ENCODE data around the gene HSD17B12.

The HSD17B12 gene

DNA sequence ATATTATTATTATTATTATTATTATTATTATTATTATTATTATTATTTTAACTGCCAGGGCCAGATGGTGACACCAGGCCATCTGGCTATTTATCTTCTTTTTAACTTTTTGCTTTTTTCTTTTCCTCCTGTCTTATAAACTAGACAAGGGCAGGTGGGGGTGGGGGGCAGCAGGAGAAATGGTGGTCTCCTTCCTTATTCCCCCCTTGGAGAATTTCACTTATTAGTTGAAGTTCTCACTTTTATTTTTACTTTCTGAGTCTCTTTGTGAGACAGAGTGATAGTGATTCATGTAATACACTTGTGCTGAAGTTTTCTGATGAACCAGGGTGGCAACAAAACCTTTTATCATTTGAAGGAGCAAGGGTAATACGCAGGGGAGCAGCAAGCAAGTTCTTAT lies 103.8 kb downstream of the HSD17B12 start:
- TF ChIP-seq CTCF (IDR thresholded peaks at IDR 0.05; ENCODE audit: insufficient read depth, missing control alignments) = no peak
- FAIRE-seq (no peak), DNase-seq (ENCODE audit: insufficient read length, low spot score) (no peak)

GRCh38 chr11:43784866-43785265 lies 104.3 kb downstream of the HSD17B12 start:
- no peak for DNase-seq (ENCODE audit: insufficient read length, low spot score)
- FAIRE-seq = no peak
- TF ChIP-seq CTCF (IDR thresholded peaks at IDR 0.05; ENCODE audit: insufficient read depth, missing control alignments) = no peak

DNA sequence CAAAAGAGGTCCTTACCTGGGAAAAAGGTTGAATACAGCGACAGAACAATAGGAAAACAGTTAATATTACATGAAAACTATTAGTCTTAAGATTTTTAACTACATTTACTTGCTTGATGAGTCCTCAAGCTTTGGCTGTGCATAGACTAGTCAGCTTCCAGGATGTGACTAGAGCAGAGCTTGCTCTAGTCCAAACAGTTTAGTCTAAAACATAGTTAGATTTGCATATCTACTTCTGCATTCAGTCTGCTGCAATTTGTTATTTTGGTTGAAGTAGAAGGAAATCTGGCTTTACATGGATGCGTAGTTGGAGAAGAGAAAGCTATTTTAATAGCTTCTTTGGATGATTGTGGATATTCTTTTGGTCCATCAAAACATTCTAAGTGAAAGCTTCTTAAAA lies 104.8 kb downstream of the HSD17B12 start:
- FAIRE-seq = no peak
- no peak for TF ChIP-seq CTCF (IDR thresholded peaks at IDR 0.05; ENCODE audit: insufficient read depth, missing control alignments)
- no peak for DNase-seq (ENCODE audit: insufficient read length, low spot score)

GRCh38 chr11:43786016-43786415 lies 105.5 kb downstream of the HSD17B12 start:
- no peak for DNase-seq (ENCODE audit: insufficient read length, low spot score)
- no peak for TF ChIP-seq CTCF (IDR thresholded peaks at IDR 0.05; ENCODE audit: insufficient read depth, missing control alignments)
- no peak for FAIRE-seq

- no peak for FAIRE-seq
- DNase-seq (ENCODE audit: insufficient read length, low spot score) = no peak
- no peak for TF ChIP-seq CTCF (IDR thresholded peaks at IDR 0.05; ENCODE audit: insufficient read depth, missing control alignments)
Measured at GRCh38 chr11:43787824-43788223, 107.3 kb downstream of the HSD17B12 start.

DNA sequence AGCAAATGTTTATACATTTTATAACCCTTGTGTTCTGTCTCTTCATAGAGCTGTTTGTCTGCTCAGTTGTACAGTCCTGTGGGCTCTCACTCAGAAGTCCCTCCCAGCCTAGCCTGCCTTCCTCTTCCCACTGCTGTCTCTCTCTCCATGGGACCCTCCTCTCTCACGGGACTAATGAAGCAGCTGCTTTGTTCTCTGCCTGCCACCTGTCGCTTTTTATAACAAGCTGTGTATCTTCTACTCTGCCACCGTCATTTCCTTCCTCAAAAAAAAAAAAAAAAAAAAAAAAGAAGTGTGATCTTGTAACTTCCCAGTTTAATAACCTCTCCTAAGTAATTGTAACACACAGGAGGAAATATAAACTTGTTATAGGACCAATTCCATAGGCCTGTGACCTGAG lies 107.9 kb downstream of the HSD17B12 start:
- FAIRE-seq (no peak), DNase-seq (ENCODE audit: insufficient read length, low spot score) (no peak)
- no peak for TF ChIP-seq CTCF (IDR thresholded peaks at IDR 0.05; ENCODE audit: insufficient read depth, missing control alignments)

DNA sequence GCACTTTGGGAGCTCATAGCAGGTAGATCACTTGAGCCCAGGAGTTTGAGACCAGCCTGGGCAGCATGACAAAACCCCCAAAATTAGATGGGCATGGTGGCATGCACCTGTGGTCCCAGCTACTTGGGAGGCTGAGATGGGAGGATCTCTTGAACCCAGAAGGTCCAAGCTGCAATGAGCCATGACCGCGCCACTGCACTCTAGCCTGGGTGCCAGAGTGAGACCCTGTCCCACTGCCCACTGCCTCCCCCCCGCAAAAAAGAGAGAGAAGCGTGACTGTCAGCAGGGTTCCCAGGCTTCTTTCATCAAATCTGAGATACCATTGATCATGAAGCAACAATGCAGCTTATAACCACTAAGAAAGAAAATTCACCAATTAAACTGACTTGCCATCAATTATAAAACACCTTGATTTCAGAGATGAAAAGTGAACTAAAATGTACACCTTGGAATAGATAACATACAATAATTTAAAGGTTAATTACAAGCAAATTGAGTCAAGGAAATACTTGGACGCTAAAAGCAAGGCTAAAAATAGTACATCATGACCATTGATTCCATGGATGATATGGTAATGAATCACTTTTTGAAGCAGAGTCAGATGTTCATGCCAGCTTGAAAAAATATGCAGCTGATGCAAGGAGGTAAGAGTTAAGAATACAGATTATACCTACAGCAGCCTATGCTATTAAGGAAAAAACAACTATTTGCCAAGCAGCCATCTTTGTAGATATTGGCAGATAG lies 109.3 kb downstream of the HSD17B12 start:
- DNase-seq (ENCODE audit: insufficient read length, low spot score) = no peak
- FAIRE-seq = no peak
- no peak for TF ChIP-seq CTCF (IDR thresholded peaks at IDR 0.05; ENCODE audit: insufficient read depth, missing control alignments)
